Activated CD4-positive, alpha-beta T cell treated with anti-CD3 and anti-CD28 coated beads, Interleukin-2, amount 50 U/mL, for 4 hours (primary cell): ENCODE results near the gene EXOC4.
A peak's percentile ranks its signal among the peaks of the same experiment; 100 is the strongest.

Experiments used
- DNase-seq, 2 experiments: peaks; one replicate each; pipeline ENCODE4 v3.0.0-alpha.2; 2020

EXOC4 gene

GRCh38 chr7:133433165-133433812 lies 180.4 kb downstream of the EXOC4 start:
- no peak for DNase-seq

- no peak for DNase-seq
These were observed 181.5 kb downstream of the EXOC4 start for GRCh38 chr7:133434246-133434865.

GRCh38 chr7:133436014-133436428 lies 183.1 kb downstream of the EXOC4 start:
- no peak for DNase-seq

- DNase-seq = no peak
These were observed 184.7 kb downstream of the EXOC4 start for GRCh38 chr7:133437544-133437943.

- DNase-seq = no peak
These were observed 189.9 kb downstream of the EXOC4 start for GRCh38 chr7:133442818-133443217.

GRCh38 chr7:133445617-133446016 lies 192.7 kb downstream of the EXOC4 start:
- DNase-seq = no peak

GRCh38 chr7:133448012-133448411 lies 195.1 kb downstream of the EXOC4 start:
- no peak for DNase-seq

GRCh38 chr7:133452577-133452976 lies 199.7 kb downstream of the EXOC4 start:
- DNase-seq = no peak

- DNase-seq = no peak
These were observed 205.8 kb downstream of the EXOC4 start for GRCh38 chr7:133458688-133459087.

- no peak for DNase-seq
These were observed 208.5 kb downstream of the EXOC4 start for GRCh38 chr7:133461421-133461820.

- DNase-seq = no peak
These were observed 222.8 kb downstream of the EXOC4 start for GRCh38 chr7:133475655-133476054.

GRCh38 chr7:133477791-133478190 lies 224.9 kb downstream of the EXOC4 start:
- no peak for DNase-seq

GRCh38 chr7:133478591-133479135 lies 225.8 kb downstream of the EXOC4 start:
- DNase-seq = no peak

GRCh38 chr7:133479456-133480065 lies 226.7 kb downstream of the EXOC4 start:
- no peak for DNase-seq

- DNase-seq = no peak
These were observed 228.0 kb downstream of the EXOC4 start for GRCh38 chr7:133480868-133481267.

GRCh38 chr7:133481676-133482075 lies 228.8 kb downstream of the EXOC4 start:
- DNase-seq = no peak

- no peak for DNase-seq
These were observed 229.7 kb downstream of the EXOC4 start for GRCh38 chr7:133482599-133482998.

- DNase-seq = peak; percentile 9 to 10
These were observed 231.2 kb downstream of the EXOC4 start for GRCh38 chr7:133484086-133484485.

GRCh38 chr7:133489906-133490305 lies 237.0 kb downstream of the EXOC4 start:
- no peak for DNase-seq

- no peak for DNase-seq
These were observed 238.4 kb downstream of the EXOC4 start for GRCh38 chr7:133491201-133491691.

GRCh38 chr7:133491846-133492652 lies 239.2 kb downstream of the EXOC4 start:
- DNase-seq = no peak

GRCh38 chr7:133497061-133497460 lies 244.2 kb downstream of the EXOC4 start:
- DNase-seq = no peak

- DNase-seq = no peak
These were observed 248.9 kb downstream of the EXOC4 start for GRCh38 chr7:133501771-133502170.
